K562 (cell line): ENCODE data around the gene RIIAD1. TPM values are rescaled to one million over a fixed set of nuclear protein-coding genes. Genes with fewer than 3 reads are reported as not detected.

Experiments used
- ATAC-seq: fragments of 200-7000 bp; cut with Tn5 transposase; 3 replicates; pipeline ENCODE4 v1.9.1; 2020; ENCODE audit warnings: moderate library complexity
- BruUV-seq: library from RNA; stranded (reverse); fragments of 400-500 nt; replicated peaks from 2 replicates; lab custom pipeline; 2021; lab: Mats Ljungman, UMichigan
- CTCF ChIA-PET: fragments of 300-600 bp; formaldehyde crosslinking; extraction: SDS; loops from one replicate; lab custom pipeline; 2021; ENCODE audit warnings: low intra/inter-chr PET ratio; lab: Yijun Ruan, JAX
- POLR2A ChIA-PET: fragments of 300-600, 350-650 bp; sonication (Branson Sonifier 250); formaldehyde crosslinking; extraction: SDS; loops from one replicate; lab custom pipeline; 2021; ENCODE audit warnings: antibody characterized with exemption, inconsistent platforms; lab: Yijun Ruan, JAX
- DNase-seq, 4 experiments: peaks; one replicate each; pipeline versions ENCODE4 v3.0.0 to v3.0.0-alpha.2; 2011 to 2018; ENCODE audit warnings: low spot score in 3 of 4, mixed read lengths in 3 of 4; ENCODE audit errors: extremely low read depth in 1 of 4
- FAIRE-seq: peaks from 2 replicates; lab custom pipeline; 2011; peaks lifted over from hg19 to GRCh38; lab: Jason Lieb, UNC
- H2AFZ ChIP-seq: 2 replicates; pipeline ENCODE4 v1.6.0; 2011; ENCODE audit warnings: low read depth, low read length, control low read depth, inconsistent platforms
- H3K27ac ChIP-seq: fragments of 200-600 bp; 3 replicates; pipeline ENCODE4 v1.8.0; 2011; ENCODE audit warnings: low read depth, mild to moderate bottlenecking, control low read depth, inconsistent platforms, low read length, moderate library complexity, mixed read lengths; ENCODE audit errors: extremely low read depth
- H3K27me3 ChIP-seq, 2 experiments: fragments of 300-600 bp in 1 of 2; 2 replicates in 1 of 2; 3 replicates in 1 of 2; pipeline versions ENCODE4 v1.6.0 to v1.8.0; 2011; ENCODE audit warnings: inconsistent platforms in 2 of 2, low read length in 2 of 2, mild to moderate bottlenecking in 1 of 2, mixed read lengths in 1 of 2, moderate library complexity in 1 of 2; ENCODE audit not compliant: control insufficient read depth in 2 of 2, insufficient read depth in 2 of 2
- H3K36me3 ChIP-seq: fragments of 300-600 bp; 3 replicates; pipeline ENCODE4 v1.8.0; 2011; ENCODE audit warnings: mild to moderate bottlenecking, low read length, inconsistent platforms; ENCODE audit not compliant: control insufficient read depth, insufficient read depth
- H3K4me1 ChIP-seq, 2 experiments: fragments of 200-600 bp in 1 of 2; replicated peaks in 1 of 2; 2 replicates in 1 of 2; 3 replicates in 1 of 2; pipeline versions ENCODE4 v1.5.1 to v1.8.0; 2011; ENCODE audit warnings: inconsistent platforms in 2 of 2, low read length in 2 of 2, mild to moderate bottlenecking in 1 of 2, mixed read lengths in 1 of 2, moderate library complexity in 1 of 2; ENCODE audit not compliant: control insufficient read depth in 2 of 2, insufficient read depth in 2 of 2
- H3K4me2 ChIP-seq: 2 replicates; pipeline ENCODE4 v1.6.1; 2011; ENCODE audit warnings: low read length, control low read depth, inconsistent platforms, mixed read lengths; ENCODE audit not compliant: insufficient read depth
- H3K4me3 ChIP-seq: fragments of 200-600 bp; sonication (generic), shearing (Covaris generic); 2 replicates; pipeline ENCODE4 v1.5.1; 2016; ENCODE audit warnings: control low read depth, inconsistent platforms
- H3K79me2 ChIP-seq: fragments of 200-600 bp; 3 replicates; pipeline ENCODE4 v1.8.0; 2011; ENCODE audit warnings: low read length, inconsistent platforms; ENCODE audit not compliant: control insufficient read depth, insufficient read depth
- H3K9ac ChIP-seq, 2 experiments: 2 replicates each; pipeline versions ENCODE4 v1.6.0 to v1.6.1; 2011; ENCODE audit warnings: low read depth in 2 of 2, low read length in 2 of 2, control low read depth in 1 of 2, inconsistent platforms in 1 of 2, mild to moderate bottlenecking in 1 of 2, mixed read lengths in 1 of 2; ENCODE audit not compliant: insufficient read depth in 1 of 2
- H3K9me1 ChIP-seq: one replicate; pipeline ENCODE4 v1.6.0; 2011; ENCODE audit warnings: inconsistent platforms, mild to moderate bottlenecking, low read length, moderate library complexity; ENCODE audit not compliant: control insufficient read depth, insufficient read depth
- H3K9me3 ChIP-seq: replicated peaks from 2 replicates; pipeline ENCODE4 v1.5.1; 2011; ENCODE audit warnings: low read depth, low read length, inconsistent platforms; ENCODE audit not compliant: control insufficient read depth, insufficient read depth
- H4K20me1 ChIP-seq: replicated peaks from 2 replicates; pipeline ENCODE4 v1.6.1; 2011; ENCODE audit warnings: low read length, inconsistent platforms, mixed read lengths; ENCODE audit not compliant: control insufficient read depth, insufficient read depth
- ARNT ChIP-seq, 2 experiments: fragments of 450-650 bp; IDR thresholded peaks; 2 replicates each; pipeline ENCODE4 v1.6.1; 2016; ENCODE audit warnings: mild to moderate bottlenecking in 1 of 2
- CLOCK ChIP-seq: fragments of 250-450 bp; sonication (Bioruptor Pico); IDR thresholded peaks from 2 replicates; pipeline ENCODE4 v1.4.0; 2020; ENCODE audit warnings: mild to moderate bottlenecking, moderate library complexity, borderline replicate concordance
- JUNB ChIP-seq: fragments of 450-650 bp; formaldehyde crosslinking; conservative IDR thresholded peaks from 2 replicates; pipeline ENCODE4 v1.4.0; 2020; ENCODE audit warnings: mild to moderate bottlenecking
- KDM2B ChIP-seq: fragments of 250-450 bp; sonication (Bioruptor Pico); IDR thresholded peaks from 2 replicates; pipeline ENCODE4 v1.8.0; 2021; ENCODE audit warnings: mild to moderate bottlenecking, moderate library complexity
- XRCC5 ChIP-seq: fragments of 200-400 bp; formaldehyde crosslinking; IDR thresholded peaks from 2 replicates; pipeline ENCODE4 v1.6.1; 2017; ENCODE audit warnings: low read depth, mild to moderate bottlenecking, low read length
- ZBTB40 ChIP-seq, 2 experiments: fragments of 450-650 bp in 1 of 2; sonication (generic) in 1 of 2; formaldehyde crosslinking in 1 of 2; IDR thresholded peaks; 2 replicates each; pipeline versions ENCODE4 v1.7.1 to v1.9.0; 2016 to 2022; ENCODE audit warnings: inconsistent platforms in 1 of 2, mild to moderate bottlenecking in 1 of 2, missing genetic modification reagents in 1 of 2
- ZFP36 ChIP-seq: fragments of 150-350 bp; IDR thresholded peaks from 2 replicates; pipeline ENCODE4 v1.6.1; 2018; ENCODE audit warnings: low read length, low read depth; ENCODE audit not compliant: partially characterized antibody
- ZNF124 ChIP-seq: sonication (generic); formaldehyde crosslinking; IDR thresholded peaks from 2 replicates; pipeline ENCODE4 v1.8.1; 2022; ENCODE audit warnings: missing genetic modification reagents
- ZZZ3 ChIP-seq: fragments of 450-650 bp; IDR thresholded peaks from 2 replicates; pipeline ENCODE4 v1.6.1; 2016; ENCODE audit warnings: antibody characterized with exemption, mild to moderate bottlenecking, moderate library complexity
- WGBS: fragments of 100-300 bp; shearing (Covaris generic); methylation state at CpG from one replicate; pipeline ENCODE4 v1.1.6; 2016; ENCODE audit warnings: low coverage, mixed read lengths; ENCODE audit not compliant: insufficient coverage; ENCODE audit errors: missing lambda C conversion rate; 5-methylcytosine and 5-hydroxymethylcytosine counted together
- in situ Hi-C: fragments of 300-500 bp; cut with MboI; formaldehyde crosslinking; loops from 4 replicates; pipeline ENCODE4 v1.15.0; 2018; ENCODE audit warnings: inconsistent platforms, mixed read lengths
- intact Hi-C: fragments of 100-400 bp; cut with micrococcal nuclease; formaldehyde crosslinking; loops from 2 replicates; pipeline ENCODE4 v1.14.2; 2022
- polyA plus RNA-seq, 8 experiments: library from polyadenylated mRNA; depleted of rRNA in 4 of 8; stranded (reverse) in 5 of 8; unstranded in 3 of 8; fragments of >200 nt; fragmentation: Nextera tagmentation in 2 of 8; fragmentation: Illumina TruSeq in 1 of 8; extraction: Ambion mirVana in 2 of 8; extraction: Trizol in 1 of 8; gene quantifications; 2 replicates each; pipeline versions ENCODE4 v1.2.1 to v1.2.3, GENCODE V29; 2011 to 2014; ENCODE audit warnings: inconsistent platforms in 1 of 8, missing spikeins in 1 of 8
- total RNA-seq, 7 experiments: library from RNA; depleted of rRNA in 6 of 7; stranded (reverse); fragments of >200 nt in 6 of 7; fragmentation: Illumina TruSeq in 2 of 7; extraction: Trizol in 2 of 7; gene quantifications; 2 replicates each; pipeline versions ENCODE4 v1.2.1 to v1.2.3, GENCODE V29; 2011 to 2021; ENCODE audit warnings: low replicate concordance in 1 of 7

RIIAD1 gene
- total and polyA plus RNA-seq, 9 of the 15 experiments (the other 6 are each of a cell fraction or from before 2014, with no cell fraction given): not detected

- H3K9ac ChIP-seq: no peak overlapping the region
- in situ Hi-C loops: no loop called here
- H4K20me1 ChIP-seq: peaks cover 26% of the 10 kb centered on the region
- WGBS: 7% methylated on average over 15 of the region's 15 CpGs
- no peaks in the 10 kb centered on the region for H3K9me1 ChIP-seq
- POLR2A ChIA-PET: interaction anchor here (0.8 kb wide), 1 partner anchor 14 kb away, joined by 4 read pairs; no protein-coding TSS in a partner anchor
- ATAC-seq: peak; percentile 81
- BruUV-seq: no TSS peak
- FAIRE-seq: peak; percentile 54
- no peak overlapping the region for H3K27ac ChIP-seq
- no peaks in the 10 kb centered on the region for H3K79me2 ChIP-seq
- H3K36me3 ChIP-seq: no peaks in the 10 kb centered on the region
- H3K4me2 ChIP-seq: no peak overlapping the region
- intact Hi-C loops: no loop called here
- H3K4me3 ChIP-seq: no peak overlapping the region
- peaks cover 0 to 61% of the 10 kb centered on the region in 2 experiments; a peak in 2 of 5 replicates for H3K27me3 ChIP-seq
- no peaks in the 10 kb centered on the region for H3K9me3 ChIP-seq
- peaks cover 2 to 13% of the 10 kb centered on the region in 2 experiments; a peak in 3 of 5 replicates for H3K4me1 ChIP-seq
- no peak overlapping the region for H2AFZ ChIP-seq
- CTCF ChIA-PET: no interaction called here
- DNase-seq: peak; percentile 62 to 79 (median 75)
- TF ChIP-seq ZBTB40 (IDR thresholded peaks at IDR 0.05): 0 out of 2 replicates have a peak, but pooled peaks have one; percentile 44
- TF ChIP-seq ZBTB40 (CRISPR knock-in tag; IDR thresholded peaks at IDR 0.05): no peak
- TF ChIP-seq ZNF124: no peak
- peak; percentile 47; the same call in 1 of the 2 replicates for TF ChIP-seq JUNB (CRISPR knock-in tag)
- TF ChIP-seq ZFP36: no peak
- TF ChIP-seq ZZZ3: no peak
- no peak for TF ChIP-seq ARNT (IDR thresholded peaks at IDR 0.05)
- TF ChIP-seq CLOCK (CRISPR knock-in tag): no peak
- no peak for TF ChIP-seq KDM2B (CRISPR knock-in tag)
- no peak for TF ChIP-seq XRCC5
Measured at GRCh38 chr1:151710187-151710840, 11.0 kb upstream of the RIIAD1 start.
